Measurements from ENCODE around the gene XYLT1. TPM values are rescaled to one million over a fixed set of nuclear protein-coding genes. Genes with fewer than 3 reads are reported as not detected.

XYLT1 gene
- total and polyA plus RNA-seq, 2 of the 13 experiments (the other 11 are each of a cell fraction or from before 2014, with no cell fraction given): not detected

DNA sequence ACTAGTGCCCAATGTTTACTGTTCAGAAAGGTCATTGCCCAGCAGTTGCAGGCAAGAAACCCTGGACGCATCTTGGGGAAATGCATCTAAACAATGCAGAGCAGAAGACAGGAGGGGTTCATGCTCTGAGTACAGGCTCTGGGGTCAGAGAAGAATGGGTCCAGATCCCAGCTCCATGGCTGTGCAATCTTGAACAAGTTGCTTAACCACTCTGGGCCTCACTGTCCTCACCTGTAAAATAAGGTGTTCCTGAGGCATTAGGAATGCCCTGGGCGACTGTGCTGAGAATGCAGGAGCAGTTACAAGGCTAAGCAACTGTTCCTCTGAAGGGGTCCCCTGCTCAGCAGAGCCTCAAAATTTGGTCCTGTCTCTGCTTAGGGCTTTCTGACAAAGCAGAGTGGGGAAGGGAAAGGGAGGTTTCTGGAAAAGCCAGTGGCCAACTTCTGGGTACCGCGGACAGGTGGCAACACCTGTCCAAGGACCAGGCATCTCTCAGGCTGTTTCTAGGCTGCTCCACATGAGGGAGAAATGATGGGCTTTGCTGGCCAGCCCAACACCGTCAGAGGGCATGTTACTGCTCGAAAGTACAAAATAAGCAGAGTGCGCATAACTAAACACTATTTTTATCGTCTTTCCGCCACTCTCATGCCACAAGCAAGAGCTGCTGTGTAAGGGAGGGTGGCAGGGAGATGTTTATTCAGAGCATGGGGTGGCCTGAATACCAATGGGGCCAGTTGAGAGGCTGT, 176.8 kb downstream of the XYLT1 start:
- Histone ChIP-seq H3K9ac (ENCODE audit: insufficient read depth, low read depth, low read length) (no peak overlapping the region), H3K9me3 (ENCODE audit: low read length) (no peaks in the 10 kb centered on the region), H4K20me1 (ENCODE audit: insufficient read depth, low read length) (no peaks in the 10 kb centered on the region), H2AFZ (ENCODE audit: low read length) (no peak overlapping the region), H3K4me2 (ENCODE audit: low read depth, low read length) (no peak overlapping the region), H3K36me3 (replicated peaks in 1 of 2; ENCODE audit: control insufficient read depth in 1 of 2, insufficient read depth in 2 of 2, low read length in 2 of 2) (no peaks in the 10 kb centered on the region), H3K4me1 (ENCODE audit: insufficient read depth, low read length) (no peaks in the 10 kb centered on the region), H3K79me2 (ENCODE audit: insufficient read depth, low read length) (no peaks in the 10 kb centered on the region), H3K27ac (ENCODE audit: extremely low read length, insufficient read depth, low read length) (no peak overlapping the region), H3K4me3 (replicated peaks in 1 of 3; ENCODE audit: insufficient read depth in 1 of 3, low read depth in 2 of 3, low read length in 3 of 3) (no peak overlapping the region), H3K27me3 (ENCODE audit: control insufficient read depth in 1 of 2, insufficient read depth in 2 of 2, low read length in 2 of 2) (peaks cover 0 to 13% of the 10 kb centered on the region in 2 experiments; a peak in 1 of 5 replicates)
- ChIA-PET CTCF (ENCODE audit: low intra/inter-chr PET ratio, low total read pairs) (no interaction called here), POLR2A (no interaction called here)
- FAIRE-seq (no peak), DNase-seq (ENCODE audit: low spot score) (no peak), ATAC-seq (no peak)
- 28% methylated on average over 9 of the region's 9 CpGs for WGBS (ENCODE audit: low lambda C conversion rate)
- BruUV-seq (replicated peaks): no TSS peak
- in situ Hi-C loops (cut with HindIII; ENCODE audit: extremely low pct_ligation_motif_present, low pct_unique_long_range_greater_than_20kb) (no loop called here), intact Hi-C loops (cut with micrococcal nuclease; ENCODE audit: unreplicated experiment) (no loop called here)
- peak; percentile 56; the same call in 1 of the 2 replicates for TF ChIP-seq ZNF768 (CRISPR knock-in tag; IDR thresholded peaks at IDR 0.05)
- TF ChIP-seq ZNF879 (CRISPR knock-in tag; IDR thresholded peaks at IDR 0.05): no peak
- TF ChIP-seq, protein P1, sequence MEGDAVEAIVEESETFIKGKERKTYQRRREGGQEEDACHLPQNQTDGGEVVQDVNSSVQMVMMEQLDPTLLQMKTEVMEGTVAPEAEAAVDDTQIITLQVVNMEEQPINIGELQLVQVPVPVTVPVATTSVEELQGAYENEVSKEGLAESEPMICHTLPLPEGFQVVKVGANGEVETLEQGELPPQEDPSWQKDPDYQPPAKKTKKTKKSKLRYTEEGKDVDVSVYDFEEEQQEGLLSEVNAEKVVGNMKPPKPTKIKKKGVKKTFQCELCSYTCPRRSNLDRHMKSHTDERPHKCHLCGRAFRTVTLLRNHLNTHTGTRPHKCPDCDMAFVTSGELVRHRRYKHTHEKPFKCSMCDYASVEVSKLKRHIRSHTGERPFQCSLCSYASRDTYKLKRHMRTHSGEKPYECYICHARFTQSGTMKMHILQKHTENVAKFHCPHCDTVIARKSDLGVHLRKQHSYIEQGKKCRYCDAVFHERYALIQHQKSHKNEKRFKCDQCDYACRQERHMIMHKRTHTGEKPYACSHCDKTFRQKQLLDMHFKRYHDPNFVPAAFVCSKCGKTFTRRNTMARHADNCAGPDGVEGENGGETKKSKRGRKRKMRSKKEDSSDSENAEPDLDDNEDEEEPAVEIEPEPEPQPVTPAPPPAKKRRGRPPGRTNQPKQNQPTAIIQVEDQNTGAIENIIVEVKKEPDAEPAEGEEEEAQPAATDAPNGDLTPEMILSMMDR (CRISPR knock-in tag; IDR thresholded peaks at IDR 0.05): peak; percentile 28; the same call in 1 of the 2 replicates
- TF ChIP-seq, protein P2, sequence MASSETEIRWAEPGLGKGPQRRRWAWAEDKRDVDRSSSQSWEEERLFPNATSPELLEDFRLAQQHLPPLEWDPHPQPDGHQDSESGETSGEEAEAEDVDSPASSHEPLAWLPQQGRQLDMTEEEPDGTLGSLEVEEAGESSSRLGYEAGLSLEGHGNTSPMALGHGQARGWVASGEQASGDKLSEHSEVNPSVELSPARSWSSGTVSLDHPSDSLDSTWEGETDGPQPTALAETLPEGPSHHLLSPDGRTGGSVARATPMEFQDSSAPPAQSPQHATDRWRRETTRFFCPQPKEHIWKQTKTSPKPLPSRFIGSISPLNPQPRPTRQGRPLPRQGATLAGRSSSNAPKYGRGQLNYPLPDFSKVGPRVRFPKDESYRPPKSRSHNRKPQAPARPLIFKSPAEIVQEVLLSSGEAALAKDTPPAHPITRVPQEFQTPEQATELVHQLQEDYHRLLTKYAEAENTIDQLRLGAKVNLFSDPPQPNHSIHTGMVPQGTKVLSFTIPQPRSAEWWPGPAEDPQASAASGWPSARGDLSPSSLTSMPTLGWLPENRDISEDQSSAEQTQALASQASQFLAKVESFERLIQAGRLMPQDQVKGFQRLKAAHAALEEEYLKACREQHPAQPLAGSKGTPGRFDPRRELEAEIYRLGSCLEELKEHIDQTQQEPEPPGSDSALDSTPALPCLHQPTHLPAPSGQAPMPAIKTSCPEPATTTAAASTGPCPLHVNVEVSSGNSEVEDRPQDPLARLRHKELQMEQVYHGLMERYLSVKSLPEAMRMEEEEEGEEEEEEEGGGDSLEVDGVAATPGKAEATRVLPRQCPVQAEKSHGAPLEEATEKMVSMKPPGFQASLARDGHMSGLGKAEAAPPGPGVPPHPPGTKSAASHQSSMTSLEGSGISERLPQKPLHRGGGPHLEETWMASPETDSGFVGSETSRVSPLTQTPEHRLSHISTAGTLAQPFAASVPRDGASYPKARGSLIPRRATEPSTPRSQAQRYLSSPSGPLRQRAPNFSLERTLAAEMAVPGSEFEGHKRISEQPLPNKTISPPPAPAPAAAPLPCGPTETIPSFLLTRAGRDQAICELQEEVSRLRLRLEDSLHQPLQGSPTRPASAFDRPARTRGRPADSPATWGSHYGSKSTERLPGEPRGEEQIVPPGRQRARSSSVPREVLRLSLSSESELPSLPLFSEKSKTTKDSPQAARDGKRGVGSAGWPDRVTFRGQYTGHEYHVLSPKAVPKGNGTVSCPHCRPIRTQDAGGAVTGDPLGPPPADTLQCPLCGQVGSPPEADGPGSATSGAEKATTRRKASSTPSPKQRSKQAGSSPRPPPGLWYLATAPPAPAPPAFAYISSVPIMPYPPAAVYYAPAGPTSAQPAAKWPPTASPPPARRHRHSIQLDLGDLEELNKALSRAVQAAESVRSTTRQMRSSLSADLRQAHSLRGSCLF (CRISPR knock-in tag; IDR thresholded peaks at IDR 0.05; ENCODE audit: borderline replicate concordance): no peak
- TF ChIP-seq, protein P3, sequence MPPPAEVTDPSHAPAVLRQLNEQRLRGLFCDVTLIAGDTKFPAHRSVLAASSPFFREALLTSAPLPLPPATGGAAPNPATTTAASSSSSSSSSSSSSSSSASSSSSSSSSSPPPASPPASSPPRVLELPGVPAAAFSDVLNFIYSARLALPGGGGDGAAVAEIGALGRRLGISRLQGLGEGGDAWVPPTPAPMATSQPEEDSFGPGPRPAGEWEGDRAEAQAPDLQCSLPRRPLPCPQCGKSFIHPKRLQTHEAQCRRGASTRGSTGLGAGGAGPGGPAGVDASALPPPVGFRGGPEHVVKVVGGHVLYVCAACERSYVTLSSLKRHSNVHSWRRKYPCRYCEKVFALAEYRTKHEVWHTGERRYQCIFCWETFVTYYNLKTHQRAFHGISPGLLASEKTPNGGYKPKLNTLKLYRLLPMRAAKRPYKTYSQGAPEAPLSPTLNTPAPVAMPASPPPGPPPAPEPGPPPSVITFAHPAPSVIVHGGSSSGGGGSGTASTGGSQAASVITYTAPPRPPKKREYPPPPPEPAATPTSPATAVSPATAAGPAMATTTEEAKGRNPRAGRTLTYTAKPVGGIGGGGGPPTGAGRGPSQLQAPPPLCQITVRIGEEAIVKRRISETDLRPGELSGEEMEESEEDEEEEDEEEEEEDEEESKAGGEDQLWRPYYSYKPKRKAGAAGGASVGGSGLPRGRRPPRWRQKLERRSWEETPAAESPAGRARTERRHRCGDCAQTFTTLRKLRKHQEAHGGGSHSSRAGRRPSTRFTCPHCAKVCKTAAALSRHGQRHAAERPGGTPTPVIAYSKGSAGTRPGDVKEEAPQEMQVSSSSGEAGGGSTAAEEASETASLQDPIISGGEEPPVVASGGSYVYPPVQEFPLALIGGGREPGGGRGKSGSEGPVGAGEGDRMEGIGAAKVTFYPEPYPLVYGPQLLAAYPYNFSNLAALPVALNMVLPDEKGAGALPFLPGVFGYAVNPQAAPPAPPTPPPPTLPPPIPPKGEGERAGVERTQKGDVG (CRISPR knock-in tag; IDR thresholded peaks at IDR 0.05; ENCODE audit: borderline replicate concordance): no peak
- no peak for TF ChIP-seq AKAP8 (CRISPR knock-in tag; IDR thresholded peaks at IDR 0.05)

Data from HepG2 (cell line).